Activated CD4-positive, alpha-beta T cell treated with anti-CD3 and anti-CD28 coated beads, Interleukin-2, amount 50 U/mL, for 24 hours (primary cell): Measurements from ENCODE around the gene ZMYND12.
"Not testable (repeated sequence)": the region's sequence is repeated elsewhere in the genome, so short reads cannot be mapped to it uniquely, and the experiment has no call there.

Experiments
- DNase-seq, 2 donors: peaks; one replicate each; pipeline ENCODE4 v3.0.0-alpha.2; 2020; ENCODE audit warnings: low read depth in 1 of 2, low spot score in 1 of 2

Gene ZMYND12

GRCh38 chr1:42456010-42456753, at the start of gene ZMYND12, which contains the start of gene PPCS:
Gene ZMYND12, minus strand, starts transcription at chr1:42456022. Its CDS starts 25 bp downstream, at chr1:42455997.
Gene PPCS, plus strand, starts transcription at chr1:42456543. Its CDS starts 23 bp downstream, at chr1:42456566.
- peak; percentile 84 to 90 for DNase-seq

GRCh38 chr1:42504535-42505128, 48.8 kb upstream of the ZMYND12 start:
- DNase-seq, result no peak

- not testable (repeated sequence) for DNase-seq
Observed at GRCh38 chr1:42502031-42502430, 46.2 kb upstream of the ZMYND12 start.

- no peak for DNase-seq
Observed at GRCh38 chr1:42490237-42490636, 34.4 kb upstream of the ZMYND12 start.

DNA sequence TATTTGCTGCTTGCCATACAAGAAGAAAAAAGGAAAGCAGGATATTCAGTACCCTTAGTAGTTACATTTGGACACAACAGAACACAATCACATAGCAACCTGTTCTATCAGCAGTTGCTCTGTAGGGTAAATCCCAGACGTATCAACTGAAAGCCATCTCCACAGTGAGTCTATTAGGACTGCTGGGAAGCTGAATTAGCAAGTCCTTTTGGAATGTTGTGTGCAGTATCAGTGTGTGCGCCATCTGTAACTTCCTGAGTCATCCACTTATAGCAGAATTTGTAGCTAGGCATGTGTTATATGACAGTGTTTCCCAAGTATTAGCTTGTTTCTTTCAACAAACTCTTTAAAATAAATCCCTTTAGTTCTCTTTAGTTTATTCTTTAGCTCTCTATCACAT, 28.6 kb upstream of the ZMYND12 start:
- no peak for DNase-seq

DNA sequence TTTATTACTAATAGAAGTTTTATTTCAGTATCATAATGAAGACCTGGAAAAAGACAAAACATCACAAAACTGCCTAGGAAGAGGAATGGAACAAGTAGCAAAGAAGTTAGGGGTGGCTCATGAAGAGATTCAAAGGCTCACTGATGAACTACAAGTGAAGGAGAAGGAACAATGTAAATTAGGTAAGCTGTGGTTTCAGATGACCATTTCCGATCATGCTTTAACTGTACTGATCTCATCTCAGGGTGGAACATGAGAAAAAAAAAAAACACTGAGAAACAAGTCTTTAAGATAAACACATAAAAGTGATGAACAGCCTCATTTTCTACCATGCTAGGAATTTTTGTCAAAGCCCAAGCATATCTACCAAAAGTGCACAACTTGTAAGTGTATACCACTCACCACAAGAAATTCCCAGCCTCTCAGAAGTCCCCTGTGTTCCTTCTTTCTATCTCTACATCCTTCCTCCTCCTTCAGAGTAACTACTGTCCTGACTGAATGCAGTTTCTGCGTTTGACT, 26.9 kb upstream of the ZMYND12 start:
- DNase-seq, result no peak

DNA sequence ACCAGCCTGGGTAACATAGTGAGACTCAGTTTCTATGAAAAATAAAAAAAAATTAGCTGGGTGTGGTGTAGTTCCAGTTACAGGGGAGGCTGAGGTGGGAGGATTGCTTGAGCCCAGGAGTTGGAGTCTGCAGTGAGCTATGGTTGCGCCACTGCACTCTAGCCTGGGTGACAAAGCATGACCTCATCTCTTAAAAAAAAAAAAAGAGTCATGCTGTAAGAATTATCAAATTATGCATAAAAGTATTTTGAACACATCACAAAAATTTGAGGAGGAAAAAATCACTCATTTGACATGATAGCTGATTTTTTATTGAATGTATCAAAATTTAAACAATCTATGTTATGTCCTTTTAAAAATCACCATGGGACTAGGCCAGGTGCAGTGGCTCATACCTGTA, 25.1 kb upstream of the ZMYND12 start:
- no peak for DNase-seq

GRCh38 chr1:42479621-42480020, 23.8 kb upstream of the ZMYND12 start:
- no peak for DNase-seq

GRCh38 chr1:42477775-42478174, 22.0 kb upstream of the ZMYND12 start:
- no peak for DNase-seq

DNA sequence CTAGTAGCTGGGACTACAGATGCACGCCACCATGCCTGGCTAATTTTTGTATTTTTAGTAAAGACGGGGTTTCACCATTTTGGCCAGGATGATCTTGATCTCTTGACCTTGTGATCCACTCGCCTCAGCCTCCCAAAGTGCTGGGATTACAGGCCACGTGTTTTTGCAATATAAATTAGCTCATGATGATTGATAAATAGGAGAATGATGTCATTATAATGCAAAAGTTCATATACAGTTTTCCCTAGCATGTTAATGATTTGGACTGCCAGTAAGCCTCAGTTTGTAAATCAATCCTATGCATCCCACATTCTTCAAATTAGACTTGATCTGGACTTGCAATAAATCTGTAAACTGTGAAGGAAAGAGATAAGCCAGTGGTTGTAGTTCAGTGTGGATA, 21.5 kb upstream of the ZMYND12 start:
- not testable (repeated sequence) for DNase-seq

- no peak for DNase-seq
Observed at GRCh38 chr1:42476605-42477004, 20.8 kb upstream of the ZMYND12 start.

GRCh38 chr1:42469727-42470126, 13.9 kb upstream of the ZMYND12 start:
- no peak for DNase-seq

- no peak for DNase-seq
Observed at GRCh38 chr1:42466030-42466429, 10.2 kb upstream of the ZMYND12 start.

- no peak for DNase-seq
Observed at GRCh38 chr1:42463921-42464320, 8.1 kb upstream of the ZMYND12 start.

DNA sequence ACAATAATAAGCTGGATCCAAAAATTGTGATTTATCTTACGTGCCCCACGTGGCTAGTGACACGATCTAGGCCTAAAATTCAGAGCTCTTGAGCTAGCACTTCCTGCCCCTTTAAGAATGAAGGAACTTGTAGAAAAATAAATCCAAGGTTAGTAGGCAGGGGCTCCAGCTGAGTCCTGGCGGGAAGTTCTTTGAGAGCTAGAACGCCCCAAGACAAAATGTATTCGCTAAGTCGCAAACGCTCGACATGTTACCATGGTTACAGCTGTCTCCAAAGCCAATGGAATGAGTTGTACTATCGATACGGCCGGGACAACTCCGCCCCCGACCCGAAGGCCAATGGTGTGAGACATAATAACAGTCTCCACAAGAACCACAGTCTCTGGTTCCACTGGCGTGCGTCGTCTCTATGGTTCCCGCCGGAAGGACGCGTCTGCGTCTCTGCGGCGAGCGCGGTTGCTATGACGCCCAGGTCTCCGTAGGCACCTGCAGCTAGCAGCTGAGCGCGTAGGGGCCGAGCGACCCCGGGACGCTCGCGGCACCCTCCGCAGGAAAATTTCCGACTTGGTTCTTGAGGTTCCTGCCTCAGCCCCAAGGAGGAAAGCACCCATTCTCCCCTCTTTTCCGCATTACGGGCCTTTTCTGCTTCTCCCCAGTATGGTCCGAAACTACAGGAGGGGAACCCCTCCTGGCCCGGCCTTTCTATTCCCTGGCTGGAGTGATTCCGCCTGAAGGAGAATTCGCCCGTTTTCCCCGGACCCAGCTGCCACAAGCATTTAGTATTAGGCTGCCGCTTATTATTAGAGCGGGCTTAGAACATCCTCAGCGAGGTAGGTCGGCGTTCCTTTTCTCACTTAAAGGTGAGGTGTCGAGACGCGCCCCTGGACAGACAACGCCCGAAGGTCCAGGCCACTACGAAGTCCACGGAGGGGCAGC, 7.3 kb upstream of the ZMYND12 start, which contains the start of gene CCDC30:
TSS of gene CCDC30 (plus strand) at position 459 of the 936 bp plus-strand sequence. CDS start 17,266 bp downstream, outside the sequence.
- peak; percentile 75 to 96 for DNase-seq

DNA sequence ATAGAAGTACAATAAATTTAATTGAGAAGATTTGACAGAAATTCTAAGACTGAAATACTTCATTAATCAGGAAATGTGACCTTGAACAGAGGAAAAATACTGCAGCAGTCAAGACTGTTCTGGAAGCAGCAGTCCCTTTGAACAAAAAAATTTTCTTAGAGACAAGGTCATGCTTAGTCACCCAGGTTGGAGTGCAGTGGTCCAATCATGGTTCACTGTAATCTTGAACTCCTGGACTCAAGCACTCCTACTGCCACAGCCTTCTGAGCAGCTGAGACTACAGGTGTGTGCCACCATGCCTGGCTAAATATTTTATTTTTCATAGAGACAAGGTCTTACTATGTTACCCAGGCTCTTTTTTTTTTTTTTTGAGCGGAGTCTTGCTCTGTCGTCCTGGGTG, 5.4 kb upstream of the ZMYND12 start:
- DNase-seq, result no peak

GRCh38 chr1:42456754-42457089, 900 bp upstream of the ZMYND12 start:
- peak; percentile 40 to 48 for DNase-seq

- no peak for DNase-seq
Observed at GRCh38 chr1:42454403-42454802, 1.4 kb downstream of the ZMYND12 start.

- no peak for DNase-seq
Observed at GRCh38 chr1:42453386-42453785, 2.4 kb downstream of the ZMYND12 start.

DNA sequence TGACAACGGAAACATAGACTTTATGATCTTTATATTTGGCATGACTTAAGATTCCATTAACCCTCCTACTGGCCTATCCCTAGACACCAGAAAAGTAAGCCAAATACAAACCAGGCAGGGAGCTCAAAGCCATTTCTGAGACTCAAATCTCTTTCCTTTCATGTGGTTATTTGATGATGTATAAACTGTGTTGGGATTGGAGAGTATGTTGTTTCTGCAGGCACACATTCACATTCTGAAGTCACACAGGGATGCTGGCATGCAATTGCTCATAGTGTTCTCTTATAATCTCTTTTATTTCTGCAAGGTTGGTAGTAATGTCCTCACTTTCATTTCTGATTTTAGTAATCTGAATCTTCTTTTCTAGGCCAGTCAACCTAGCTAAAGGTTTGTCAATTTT, 5.8 kb downstream of the ZMYND12 start:
- no peak for DNase-seq

DNA sequence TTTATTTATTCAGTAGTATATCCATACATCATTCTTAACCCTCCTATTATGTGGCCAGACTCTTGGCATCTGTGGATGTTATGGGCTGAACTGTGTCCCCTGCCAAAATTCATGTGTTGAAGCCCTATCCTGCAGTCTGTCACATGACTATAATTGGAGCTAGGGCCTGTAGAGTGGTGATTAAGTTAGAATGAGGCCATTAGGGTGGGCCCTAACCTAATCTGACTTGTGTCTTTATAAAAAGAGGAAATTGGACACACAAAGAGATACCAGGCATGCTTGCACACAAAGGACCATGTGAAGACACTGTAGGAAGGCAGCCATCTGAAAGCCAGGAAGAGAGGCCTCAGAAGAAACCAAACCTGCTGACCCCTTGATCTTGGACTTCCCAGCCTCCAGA, 6.6 kb downstream of the ZMYND12 start:
- no peak for DNase-seq
